SW480 (cell line): ENCODE data around the gene GPC4.
A peak's percentile ranks its signal among the peaks of the same experiment; 100 is the strongest.
"Not testable (repeated sequence)": the region's sequence is repeated elsewhere in the genome, so short reads cannot be mapped to it uniquely, and the experiment has no call there.

Experiments used
- DNase-seq: peaks from one replicate; pipeline ENCODE4 v3.0.0-alpha.2; 2016; ENCODE audit warnings: low spot score

GPC4 gene

GRCh38 chrX:133305348-133305747, 109.9 kb downstream of the GPC4 start:
- DNase-seq, result no peak

- no peak for DNase-seq
Observed at GRCh38 chrX:133302775-133303445, 112.4 kb downstream of the GPC4 start.

GRCh38 chrX:133300591-133300990, 114.7 kb downstream of the GPC4 start:
- DNase-seq, result no peak

- no peak for DNase-seq
Observed at GRCh38 chrX:133297284-133297683, 118.0 kb downstream of the GPC4 start.

- no peak for DNase-seq
Observed at GRCh38 chrX:133294126-133294525, 121.2 kb downstream of the GPC4 start.

GRCh38 chrX:133290076-133290475, 125.2 kb downstream of the GPC4 start:
- DNase-seq, result no peak

- no peak for DNase-seq
Observed at GRCh38 chrX:133287860-133288259, 127.4 kb downstream of the GPC4 start.

- DNase-seq, result no peak
Observed at GRCh38 chrX:133285341-133285740, 129.9 kb downstream of the GPC4 start.

GRCh38 chrX:133279112-133279730, 136.1 kb downstream of the GPC4 start:
- not testable (repeated sequence) for DNase-seq

GRCh38 chrX:133273180-133273579, 142.1 kb downstream of the GPC4 start:
- DNase-seq, result no peak

GRCh38 chrX:133269168-133269567, 146.1 kb downstream of the GPC4 start:
- no peak for DNase-seq

GRCh38 chrX:133267621-133268020, 147.7 kb downstream of the GPC4 start:
- no peak for DNase-seq

GRCh38 chrX:133265331-133265730, 150.0 kb downstream of the GPC4 start:
- no peak for DNase-seq

GRCh38 chrX:133258481-133258880, 156.8 kb downstream of the GPC4 start:
- no peak for DNase-seq

- DNase-seq, result peak; percentile 81
Observed at GRCh38 chrX:133254666-133255065, 160.6 kb downstream of the GPC4 start.

- no peak for DNase-seq
Observed at GRCh38 chrX:133251204-133251603, 164.1 kb downstream of the GPC4 start.

GRCh38 chrX:133250184-133251100, 164.8 kb downstream of the GPC4 start:
- no peak for DNase-seq
